Right hindlimb (tissue), 1 donor: ENCODE measurements around the gene SPR.
A peak's percentile ranks its signal among the peaks of the same experiment; 100 is the strongest.
"Not testable (repeated sequence)": the region's sequence is repeated elsewhere in the genome, so short reads cannot be mapped to it uniquely, and the experiment has no call there.

Experiments used
- DNase-seq: peaks from one replicate; pipeline ENCODE4 v3.0.0-alpha.2; 2018

SPR gene

GRCh38 chr2:72889991-72890390 is 2.8 kb downstream of the SPR start:
- no peak for DNase-seq

GRCh38 chr2:72891091-72891818 is 4.0 kb downstream of the SPR start:
- no peak for DNase-seq

- DNase-seq = peak; percentile 65
Measured at GRCh38 chr2:72892506-72893173, 5.4 kb downstream of the SPR start.

- peak; percentile 66 for DNase-seq
Measured at GRCh38 chr2:72893594-72894319, 6.5 kb downstream of the SPR start.

- no peak for DNase-seq
Measured at GRCh38 chr2:72894514-72894913, 7.3 kb downstream of the SPR start.

GRCh38 chr2:72895154-72895553 is 7.9 kb downstream of the SPR start:
- no peak for DNase-seq

- DNase-seq = peak; percentile 62
Measured at GRCh38 chr2:72895759-72896281, 8.6 kb downstream of the SPR start.

GRCh38 chr2:72896446-72896845 is 9.2 kb downstream of the SPR start:
- DNase-seq = no peak

- DNase-seq = no peak
Measured at GRCh38 chr2:72897785-72898584, 10.8 kb downstream of the SPR start.

GRCh38 chr2:72898585-72898906 is 11.3 kb downstream of the SPR start:
- no peak for DNase-seq

GRCh38 chr2:72900191-72900825 is 13.1 kb downstream of the SPR start:
- DNase-seq = no peak

GRCh38 chr2:72901426-72901825 is 14.2 kb downstream of the SPR start:
- DNase-seq = no peak

- DNase-seq = not testable (repeated sequence)
Measured at GRCh38 chr2:72907369-72907768, 20.2 kb downstream of the SPR start.

- no peak for DNase-seq
Measured at GRCh38 chr2:72908741-72909140, 21.5 kb downstream of the SPR start.

- no peak for DNase-seq
Measured at GRCh38 chr2:72911256-72911655, 24.0 kb downstream of the SPR start.

- no peak for DNase-seq
Measured at GRCh38 chr2:72913486-72914205, 26.4 kb downstream of the SPR start.

- no peak for DNase-seq
Measured at GRCh38 chr2:72914206-72914559, 27.0 kb downstream of the SPR start.

- DNase-seq = no peak
Measured at GRCh38 chr2:72914589-72915319, 27.5 kb downstream of the SPR start.

- no peak for DNase-seq
Measured at GRCh38 chr2:72915320-72915906, 28.2 kb downstream of the SPR start.

- peak; percentile 53 for DNase-seq
Measured at GRCh38 chr2:72915907-72916742, 28.9 kb downstream of the SPR start.
